Small intestine (tissue), 7 donors: ENCODE measurements around the gene SCCPDH. TPM values are rescaled to one million over a fixed set of nuclear protein-coding genes. Genes with fewer than 3 reads are reported as not detected.
A peak's percentile ranks its signal among the peaks of the same experiment; 100 is the strongest.

Experiments used
- DNase-seq, 2 donors: peaks; one replicate each; pipeline versions ENCODE4 v3.0.0 to v3.0.0-alpha.2; 2013
- FAIRE-seq: peaks from 2 replicates; lab custom pipeline; 2012; peaks lifted over from hg19 to GRCh38; lab: Jason Lieb, UNC
- H3K27ac ChIP-seq, 3 donors: one replicate each; pipeline ENCODE4 v1.5.1; 2013; ENCODE audit warnings: low read length in 2 of 3, mild to moderate bottlenecking in 2 of 3, control low read depth in 1 of 3, inconsistent platforms in 1 of 3, low read depth in 1 of 3, moderate library complexity in 1 of 3
- H3K27me3 ChIP-seq, 3 donors: one replicate each; pipeline ENCODE4 v1.6.1; 2013; ENCODE audit warnings: low read length in 3 of 3, inconsistent platforms in 1 of 3; ENCODE audit not compliant: control insufficient read depth in 3 of 3, insufficient read depth in 3 of 3
- H3K36me3 ChIP-seq, 3 donors: one replicate each; pipeline ENCODE4 v1.6.1; 2013; ENCODE audit warnings: low read length in 3 of 3, inconsistent platforms in 1 of 3, low read depth in 1 of 3, mild to moderate bottlenecking in 1 of 3, moderate library complexity in 1 of 3; ENCODE audit not compliant: control insufficient read depth in 3 of 3, insufficient read depth in 2 of 3
- H3K4me1 ChIP-seq, 3 donors: one replicate each; pipeline ENCODE4 v1.6.1; 2013; ENCODE audit warnings: low read length in 2 of 3, inconsistent platforms in 1 of 3, low read depth in 1 of 3, mild to moderate bottlenecking in 1 of 3, moderate library complexity in 1 of 3; ENCODE audit not compliant: control insufficient read depth in 3 of 3, insufficient read depth in 2 of 3
- H3K4me3 ChIP-seq, 3 donors: one replicate each; pipeline ENCODE4 v1.5.1; 2013; ENCODE audit warnings: low read length in 3 of 3, control low read depth in 1 of 3, inconsistent platforms in 1 of 3, low read depth in 1 of 3, mild to moderate bottlenecking in 1 of 3, moderate library complexity in 1 of 3
- H3K9me3 ChIP-seq, 2 donors: one replicate each; pipeline ENCODE4 v1.6.1; 2013; ENCODE audit warnings: low read depth in 1 of 2, low read length in 1 of 2; ENCODE audit not compliant: control insufficient read depth in 2 of 2, insufficient read depth in 1 of 2
- WGBS, 3 donors: extraction: QIAGEN DNeasy Blood & Tissue Kit; methylation state at CpG; one replicate each; pipeline ENCODE4 v1.1.7; 2013; 5-methylcytosine and 5-hydroxymethylcytosine counted together
- polyA plus RNA-seq, 4 donors: library from polyadenylated mRNA; stranded (reverse) in 3 of 4; unstranded in 1 of 4; fragments of 200-250 nt in 3 of 4; fragments of 120-200 nt in 1 of 4; gene quantifications; one replicate each; pipeline versions ENCODE4 v1.2.1 to v1.2.3, GENCODE V29; 2013
- donor health status: healthy with polysubstance abuse.
- donor health status: control.
- donor health status: control.
- donor health status: Bipolar disorder and iron deficiency.
- donor health status: healthy.

The SCCPDH gene
- polyA plus RNA-seq, 4 donors, result 27.1 to 48.3 (median 32.0) TPM

- H3K4me3 ChIP-seq, result no peak overlapping the region
- H3K4me1 ChIP-seq, result peaks cover 0 to 17% (median 0%) of the 10 kb centered on the region in 3 donors
- no peak overlapping the region for H3K27ac ChIP-seq
- no peaks in the 10 kb centered on the region for H3K27me3 ChIP-seq
- no peaks in the 10 kb centered on the region for H3K36me3 ChIP-seq
- DNase-seq (no peak), FAIRE-seq (no peak)
- H3K9me3 ChIP-seq, result no peaks in the 10 kb centered on the region
- WGBS, 3 donors, result 90 to 94% (median 93%) methylated on average over 11 of the region's 11 CpGs
Observed at GRCh38 chr1:246797597-246797996, 73.4 kb downstream of the SCCPDH start.

GRCh38 chr1:246798107-246798506, 73.9 kb downstream of the SCCPDH start:
- WGBS, 3 donors, result 53 to 69% (median 63%) methylated on average over 4 of the region's 4 CpGs
- Histone ChIP-seq H3K4me1 (peaks cover 0 to 17% (median 0%) of the 10 kb centered on the region in 3 donors), H3K27me3 (no peaks in the 10 kb centered on the region), H3K4me3 (no peak overlapping the region), H3K9me3 (no peaks in the 10 kb centered on the region), H3K27ac (no peak overlapping the region), H3K36me3 (no peaks in the 10 kb centered on the region)
- DNase-seq, result no peak
- FAIRE-seq, result no peak

- WGBS, 3 donors, result 52 to 80% (median 59%) methylated on average over 21 to 22 of the region's 22 CpGs
- no peaks in the 10 kb centered on the region for H3K9me3 ChIP-seq
- H3K4me3 ChIP-seq, result no peak overlapping the region
- H3K27me3 ChIP-seq, result no peaks in the 10 kb centered on the region
- DNase-seq, result no peak
- no peak overlapping the region for H3K27ac ChIP-seq
- H3K36me3 ChIP-seq, result no peaks in the 10 kb centered on the region
- no peak for FAIRE-seq
- peaks cover 0 to 17% (median 0%) of the 10 kb centered on the region in 3 donors for H3K4me1 ChIP-seq
Observed at GRCh38 chr1:246798606-246799496, 74.6 kb downstream of the SCCPDH start.

- peaks cover 0 to 22% (median 0%) of the 10 kb centered on the region in 3 donors for H3K4me1 ChIP-seq
- H3K36me3 ChIP-seq, result no peaks in the 10 kb centered on the region
- no peak overlapping the region for H3K4me3 ChIP-seq
- FAIRE-seq (no peak), DNase-seq (no peak)
- H3K9me3 ChIP-seq, result no peaks in the 10 kb centered on the region
- 23 to 75% (median 43%) methylated on average over 3 of the region's 3 CpGs for WGBS, 3 donors
- H3K27me3 ChIP-seq, result no peaks in the 10 kb centered on the region
- H3K27ac ChIP-seq, result no peak overlapping the region
Observed at GRCh38 chr1:246800356-246800755, 76.1 kb downstream of the SCCPDH start.

- no peak overlapping the region for H3K27ac ChIP-seq
- H3K9me3 ChIP-seq, result no peaks in the 10 kb centered on the region
- H3K4me3 ChIP-seq, result no peak overlapping the region
- FAIRE-seq, result no peak
- H3K27me3 ChIP-seq, result no peaks in the 10 kb centered on the region
- WGBS, 3 donors, result 25 to 66% (median 50%) methylated on average over 10 of the region's 10 CpGs
- peaks cover 0 to 22% (median 0%) of the 10 kb centered on the region in 3 donors for H3K4me1 ChIP-seq
- H3K36me3 ChIP-seq, result no peaks in the 10 kb centered on the region
- no peak for DNase-seq
Observed at GRCh38 chr1:246800756-246801155, 76.5 kb downstream of the SCCPDH start.

GRCh38 chr1:246801241-246802020, 77.2 kb downstream of the SCCPDH start:
- DNase-seq (peak; percentile 63 to 67), FAIRE-seq (no peak)
- Histone ChIP-seq H3K27ac (no peak overlapping the region), H3K27me3 (no peaks in the 10 kb centered on the region), H3K4me3 (no peak overlapping the region), H3K9me3 (no peaks in the 10 kb centered on the region), H3K4me1 (peaks cover 0 to 22% (median 0%) of the 10 kb centered on the region in 3 donors), H3K36me3 (no peaks in the 10 kb centered on the region)
- 14 to 60% (median 35%) methylated on average over 11 of the region's 11 CpGs for WGBS, 3 donors

GRCh38 chr1:246803373-246803772, 79.2 kb downstream of the SCCPDH start:
- H3K9me3 ChIP-seq, result no peaks in the 10 kb centered on the region
- H3K36me3 ChIP-seq, result no peaks in the 10 kb centered on the region
- no peak overlapping the region for H3K27ac ChIP-seq
- WGBS, 3 donors, result 91 to 95% (median 93%) methylated on average over 6 of the region's 6 CpGs
- DNase-seq (no peak), FAIRE-seq (no peak)
- peaks cover 0 to 22% (median 0%) of the 10 kb centered on the region in 3 donors for H3K4me1 ChIP-seq
- H3K4me3 ChIP-seq, result no peak overlapping the region
- H3K27me3 ChIP-seq, result no peaks in the 10 kb centered on the region

- H3K36me3 ChIP-seq, result no peaks in the 10 kb centered on the region
- DNase-seq (peak; percentile 46 to 64), FAIRE-seq (no peak)
- H3K9me3 ChIP-seq, result no peaks in the 10 kb centered on the region
- H3K27me3 ChIP-seq, result no peaks in the 10 kb centered on the region
- H3K4me3 ChIP-seq, result no peak overlapping the region
- H3K27ac ChIP-seq, result no peak overlapping the region
- 20 to 74% (median 38%) methylated on average over 5 of the region's 5 CpGs for WGBS, 3 donors
- H3K4me1 ChIP-seq, result peaks cover 0 to 21% (median 0%) of the 10 kb centered on the region in 3 donors
Observed at GRCh38 chr1:246803883-246804282, 79.7 kb downstream of the SCCPDH start.
